ENCODE measurements around the gene PPM1F. TPM values are rescaled to one million over a fixed set of nuclear protein-coding genes. Genes with fewer than 3 reads are reported as not detected.
"Not testable (repeated sequence)": the region's sequence is repeated elsewhere in the genome, so short reads cannot be mapped to it uniquely, and the experiment has no call there.

The PPM1F gene
- total RNA-seq, 1 donor from 2014 or later = 20.5 TPM

DNA sequence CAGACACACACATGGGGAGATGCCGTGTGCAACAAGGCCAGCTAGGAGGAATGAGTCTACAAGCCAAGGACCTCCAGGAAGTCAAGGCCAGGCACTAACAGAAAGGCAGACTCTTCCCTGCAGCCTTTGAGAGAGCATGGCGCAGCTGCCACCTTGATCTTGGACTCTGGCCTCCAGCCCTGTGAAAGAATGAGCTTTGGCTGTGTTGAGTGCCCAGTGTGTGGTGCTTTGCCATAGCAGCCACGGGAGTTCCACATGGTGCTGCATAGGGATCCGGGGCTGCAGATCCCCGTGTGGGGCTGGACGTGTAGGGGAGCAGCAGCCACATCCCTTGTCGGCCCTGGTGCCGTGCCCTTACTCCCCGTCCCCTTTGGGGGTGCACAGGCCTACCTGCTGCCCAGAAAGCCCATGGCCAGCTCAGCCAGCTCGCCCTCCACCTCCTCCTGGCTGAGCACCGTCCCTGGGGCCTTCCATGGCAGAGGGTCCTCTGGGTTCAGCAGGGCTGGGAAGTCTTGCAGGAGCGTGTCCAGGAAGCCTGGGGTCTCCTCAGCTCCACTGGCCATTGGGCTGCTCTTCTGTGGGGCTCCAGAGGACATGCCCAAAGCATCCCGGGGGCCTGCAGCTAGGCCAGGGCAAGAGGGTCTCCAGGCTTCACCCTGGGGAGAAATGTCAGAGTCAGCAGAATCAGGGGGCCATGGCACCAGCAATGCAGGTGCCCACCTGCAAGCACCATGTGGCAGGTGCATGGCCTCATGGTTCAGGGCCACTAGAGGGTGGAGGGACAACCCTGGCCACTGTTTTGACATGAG, 7.0 kb downstream of the PPM1F start:
- no peak for DNase-seq (ENCODE audit: low spot score)
- intact Hi-C loops (cut with DNase I) = no loop called here

DNA sequence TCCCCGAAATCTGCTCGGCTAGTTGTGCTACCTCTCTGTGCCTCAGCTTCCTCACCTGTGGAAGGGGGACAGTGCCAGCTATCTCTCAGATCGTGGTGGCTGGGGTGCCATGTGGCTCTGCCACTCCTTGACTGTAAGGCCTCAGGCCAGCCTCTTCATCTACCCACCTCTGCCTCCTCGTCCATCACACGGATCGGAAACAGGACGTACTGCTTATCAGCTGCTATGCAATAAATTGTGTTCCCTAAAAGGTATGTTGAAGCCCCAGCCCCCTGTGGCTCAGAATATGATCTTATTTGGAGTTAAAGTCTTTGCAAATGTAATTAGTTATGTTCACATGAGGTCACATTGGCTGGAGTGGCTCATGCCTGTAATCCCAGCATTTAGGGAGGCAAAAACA, 7.8 kb downstream of the PPM1F start:
- intact Hi-C loops (cut with DNase I) = loop anchor here (5.0 kb wide), 1 partner anchor 278 kb away; the partner anchor contains the start of gene PPIL2
- DNase-seq (ENCODE audit: low spot score) = no peak

DNA sequence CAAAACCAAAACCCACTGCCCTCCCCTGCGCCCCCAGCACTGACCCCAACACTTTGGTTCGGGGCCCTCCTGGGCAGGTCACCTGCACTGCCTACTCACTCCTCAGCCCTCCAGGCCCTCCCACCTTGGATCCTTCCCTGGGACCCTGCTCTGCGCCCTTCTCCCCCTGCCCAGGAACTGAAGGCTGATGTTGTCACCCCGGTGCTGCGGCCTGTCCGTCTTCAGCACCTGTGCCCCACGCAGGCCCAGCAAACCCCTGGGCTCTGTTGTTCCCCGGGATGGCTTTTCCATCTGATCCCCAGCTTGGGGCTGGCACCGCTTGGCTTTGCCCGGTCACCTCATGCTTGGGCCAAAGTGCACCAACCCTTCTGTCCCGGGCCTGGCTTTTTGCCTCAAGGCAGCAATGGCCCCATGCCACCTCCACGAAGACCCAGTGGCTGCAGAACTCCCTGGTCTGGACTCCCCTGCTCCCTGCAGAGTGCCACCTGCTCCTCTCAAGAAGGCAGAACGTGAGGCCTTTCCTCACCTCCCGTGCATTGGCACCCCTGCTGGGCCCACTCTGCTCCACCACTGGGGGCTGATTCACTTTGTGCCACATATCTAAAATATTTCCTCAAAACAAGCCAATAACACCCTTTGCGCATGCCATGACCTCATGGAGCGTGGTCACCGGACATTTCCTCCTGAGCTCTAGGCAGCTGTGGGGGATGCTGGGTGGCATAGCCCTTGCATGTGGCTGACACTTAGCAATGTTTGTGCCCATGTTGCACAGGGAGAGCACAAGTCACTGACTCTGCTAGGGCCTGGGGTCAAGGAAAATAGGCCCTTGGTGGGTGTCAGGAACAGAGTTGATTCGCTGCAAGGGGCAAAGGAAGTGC, 8.8 kb downstream of the PPM1F start:
- intact Hi-C loops (cut with DNase I) = loop anchor here (5.0 kb wide), 1 partner anchor 277 kb away; the partner anchor contains the start of gene PPIL2

DNA sequence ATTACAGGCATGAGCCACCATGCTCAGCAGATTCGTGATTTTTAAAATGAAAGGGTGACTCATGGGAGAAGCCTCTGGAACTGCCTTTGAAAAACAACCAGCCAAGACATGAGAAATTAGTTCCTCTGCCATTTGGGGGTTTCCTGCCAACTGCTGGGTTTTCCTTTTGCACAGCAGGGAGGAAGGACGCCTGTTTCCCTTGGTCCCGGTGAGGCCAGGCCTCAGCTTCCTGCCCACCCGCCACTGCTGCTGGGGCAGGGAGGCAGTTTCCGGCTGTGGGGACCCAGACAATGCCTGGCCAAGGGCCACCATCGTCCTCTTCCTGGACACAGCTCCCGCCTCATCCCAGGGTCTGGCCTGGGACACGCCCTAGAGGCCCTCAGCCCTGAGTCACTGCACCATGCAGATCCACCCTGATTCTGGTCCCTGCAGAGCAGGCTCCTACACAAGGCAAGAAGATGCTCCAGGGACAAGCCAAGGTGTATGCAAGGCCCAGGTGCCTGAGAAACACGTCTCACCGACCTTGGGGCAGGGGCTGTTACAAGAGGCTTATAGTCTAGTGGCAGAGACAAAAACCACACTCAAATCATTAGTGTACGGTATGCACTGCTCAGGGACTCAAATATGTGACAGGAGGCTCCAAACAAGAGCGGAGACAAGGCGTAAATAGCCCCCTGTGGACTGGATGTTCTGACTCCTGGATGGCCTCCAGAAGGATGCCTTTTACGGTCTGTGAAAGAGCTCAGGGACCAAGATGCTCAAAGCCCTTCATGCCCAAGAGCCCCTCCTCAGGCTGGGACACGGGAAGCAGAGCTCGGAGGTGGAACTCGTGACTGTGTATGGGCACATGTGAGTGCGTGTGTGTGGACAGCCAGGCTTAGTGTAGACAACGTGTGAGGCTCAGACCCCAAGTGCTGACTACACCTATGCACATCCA, 10.0 kb downstream of the PPM1F start:
- intact Hi-C loops (cut with DNase I) = loop anchor here (5.0 kb wide), 1 partner anchor 275 kb away; the partner anchor contains the start of gene PPIL2
- DNase-seq (ENCODE audit: low spot score) = peak; percentile 94

More for the DNA sequence above, 8.8 kb downstream of the PPM1F start:
- no peak for DNase-seq (ENCODE audit: low spot score)

DNA sequence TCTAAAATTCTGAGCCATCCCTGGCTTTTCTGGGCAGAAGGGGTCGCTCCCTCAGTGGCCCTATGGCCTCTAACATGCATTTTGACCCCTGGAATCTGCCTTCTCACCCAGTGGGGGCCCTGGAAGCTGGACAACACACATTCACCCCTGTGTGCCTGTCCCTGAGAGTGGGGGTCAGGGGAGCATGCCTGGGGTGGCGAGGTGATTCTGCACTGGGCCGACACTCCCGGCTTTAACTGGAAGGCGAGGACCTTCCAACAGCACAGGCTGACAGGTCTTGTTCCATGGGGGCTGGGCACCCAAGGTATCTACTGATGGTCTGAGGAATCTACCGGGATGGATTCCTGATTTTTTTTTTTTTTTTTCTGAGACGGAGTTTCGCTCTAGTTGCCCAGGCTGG, 10.7 kb downstream of the PPM1F start:
- peak; percentile 56 for DNase-seq (ENCODE audit: low spot score)

DNA sequence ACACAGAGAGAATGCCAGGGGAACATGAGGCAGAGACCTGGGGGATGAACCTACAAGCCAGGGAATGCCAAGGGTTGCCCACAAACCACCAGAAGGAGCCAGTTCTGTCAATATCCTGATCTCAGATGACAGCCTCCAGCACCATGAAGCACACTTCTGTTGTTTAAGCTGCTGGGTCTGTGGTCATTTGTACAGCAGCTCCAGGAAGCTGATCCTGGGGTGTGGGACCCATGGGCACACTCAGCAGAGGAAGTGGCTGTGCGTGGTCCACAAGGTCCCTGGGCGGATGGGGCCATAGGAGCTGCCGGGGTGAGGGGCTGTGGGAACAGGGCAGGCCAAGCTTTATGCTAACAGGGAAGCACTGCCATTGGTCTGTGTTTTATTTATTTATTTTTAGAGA, 12.1 kb downstream of the PPM1F start:
- DNase-seq (ENCODE audit: low spot score) = no peak
- intact Hi-C loops (cut with DNase I) = loop anchor here (5.0 kb wide), 1 partner anchor 273 kb away; the partner anchor contains the start of gene PPIL2

More for the DNA sequence above, 10.7 kb downstream of the PPM1F start:
- intact Hi-C loops (cut with DNase I) = loop anchor here (5.0 kb wide), 1 partner anchor 275 kb away; the partner anchor contains the start of gene PPIL2

DNA sequence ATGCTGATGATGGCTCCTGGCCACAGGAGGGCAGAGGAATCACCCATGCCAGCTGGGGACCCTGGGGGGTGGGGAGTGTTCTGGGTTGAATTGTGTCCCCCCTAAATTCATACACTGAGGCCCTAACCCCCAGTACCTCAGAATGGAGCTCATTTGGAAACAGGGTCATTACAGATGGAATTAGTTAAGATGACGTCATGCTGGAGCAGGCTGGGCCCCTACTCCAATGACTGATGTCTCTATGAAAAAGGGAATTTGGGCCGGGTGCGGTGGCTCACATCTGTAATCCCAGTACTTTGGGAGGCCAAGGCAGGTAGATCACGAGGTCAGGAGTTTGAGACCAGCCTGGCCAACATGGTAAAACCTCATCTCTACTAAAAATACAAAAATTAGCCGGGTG, 12.7 kb downstream of the PPM1F start:
- intact Hi-C loops (cut with DNase I) = loop anchor here (2.0 to 5.0 kb wide), 3 partner anchors 13 to 273 kb away; partner anchors contain the start of genes MAPK1, PPIL2 and PPM1F

DNA sequence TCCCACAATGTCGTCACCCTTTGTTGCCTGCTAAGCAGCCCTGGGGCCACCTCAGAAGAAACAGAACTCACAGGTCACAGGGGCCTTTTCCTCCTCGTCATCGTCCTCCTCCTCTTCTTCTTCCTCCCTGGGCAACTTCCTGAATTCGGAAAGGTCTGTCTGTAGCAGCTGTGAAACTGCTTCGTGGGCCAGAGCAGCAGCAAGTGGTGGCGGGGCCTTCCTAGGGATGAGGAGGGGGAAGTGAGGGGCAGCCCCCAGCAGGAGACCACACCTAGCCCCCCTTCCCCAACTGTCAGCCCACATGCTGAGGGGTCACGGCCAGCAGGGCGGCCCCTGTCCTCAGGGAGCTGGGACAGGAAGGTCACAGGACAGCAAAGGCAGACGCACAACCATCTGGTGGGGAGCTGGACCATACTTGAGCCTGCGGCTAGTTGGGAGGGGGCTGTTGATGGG, 13.2 kb downstream of the PPM1F start:
- DNase-seq (ENCODE audit: low spot score) = peak; percentile 82
- intact Hi-C loops (cut with DNase I) = loop anchor here (2.0 to 5.0 kb wide), 2 partner anchors 13 to 72 kb away; partner anchors contain the start of genes MAPK1 and PPM1F

More for the DNA sequence above, 12.7 kb downstream of the PPM1F start:
- DNase-seq (ENCODE audit: low spot score) = not testable (repeated sequence)

DNA sequence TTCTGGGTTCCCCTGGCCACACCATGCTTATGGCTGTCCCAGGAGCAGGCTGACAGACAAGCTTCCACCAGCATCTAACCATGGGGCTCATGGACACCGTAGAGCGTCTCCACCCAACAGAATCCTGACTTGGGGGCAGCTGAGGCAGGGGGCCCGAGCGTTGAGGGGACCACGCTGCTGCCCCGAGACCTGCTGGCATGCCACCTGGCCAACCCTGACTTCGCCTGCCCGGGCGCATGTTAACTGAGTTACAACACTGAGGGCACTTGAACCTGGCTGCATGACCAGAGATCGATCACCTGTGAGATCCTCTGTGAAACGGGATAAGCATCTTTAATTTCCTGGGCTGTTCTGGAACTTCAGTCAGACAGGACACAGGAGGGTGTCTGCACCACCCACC, 13.7 kb downstream of the PPM1F start:
- DNase-seq (ENCODE audit: low spot score) = no peak
- intact Hi-C loops (cut with DNase I) = loop anchor here (1.0 to 5.0 kb wide), 4 partner anchors 14 to 226 kb away; partner anchors contain the start of genes MAPK1 and PPM1F

DNA sequence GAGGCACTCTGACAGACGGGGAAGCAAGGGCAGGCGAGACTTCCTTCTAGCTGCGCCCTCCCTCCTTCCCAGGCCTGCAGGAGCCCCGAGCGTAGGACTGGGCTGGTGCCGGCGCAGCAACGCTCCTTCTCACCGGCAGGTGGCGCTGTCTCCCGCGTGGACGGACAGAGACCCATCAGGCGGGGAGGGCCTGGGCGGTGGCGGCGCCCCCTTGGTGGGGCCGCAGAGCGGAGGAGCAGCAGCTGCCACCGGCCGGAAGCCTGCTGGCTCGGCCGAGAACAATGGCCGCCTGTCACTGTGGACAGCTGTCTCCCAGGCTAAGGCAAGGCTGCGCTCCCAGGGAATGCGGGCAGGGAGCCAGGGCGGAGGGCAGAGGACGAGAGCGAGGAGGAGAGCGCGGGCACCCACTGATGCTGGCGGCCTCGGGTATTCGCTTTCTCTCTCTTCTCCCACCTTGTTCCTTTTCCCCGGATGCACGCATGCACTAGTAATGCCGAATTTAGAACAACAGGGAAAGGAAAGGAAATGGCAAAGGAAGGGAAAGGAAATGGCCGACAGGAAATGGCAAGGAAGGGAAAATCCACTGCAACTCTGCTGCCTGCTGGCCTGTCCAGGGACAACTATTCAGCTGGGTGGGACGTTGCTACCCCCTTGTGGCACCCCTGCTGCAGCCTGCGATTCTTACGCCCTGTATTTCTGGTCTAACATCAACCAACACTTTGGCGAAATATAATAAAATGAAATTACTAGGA, 14.4 kb downstream of the PPM1F start:
- peak; percentile 99 for DNase-seq (ENCODE audit: low spot score)
- intact Hi-C loops (cut with DNase I) = loop anchor here (1.0 to 5.0 kb wide), 4 partner anchors 15 to 225 kb away; partner anchors contain the start of genes MAPK1 and PPM1F

DNA sequence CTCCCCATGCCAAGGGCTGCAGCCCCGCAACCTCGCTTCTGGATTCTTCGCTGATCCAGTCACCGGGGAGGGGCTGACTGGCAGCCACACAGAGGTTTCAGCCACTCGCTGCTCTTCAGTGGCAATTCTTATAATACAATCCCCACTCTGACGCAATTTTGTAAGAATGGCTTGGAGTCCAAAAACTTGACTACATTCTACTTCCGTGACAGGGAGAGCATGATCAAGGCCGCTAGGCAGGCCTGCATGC, 14.9 kb downstream of the PPM1F start:
- no peak for DNase-seq (ENCODE audit: low spot score)
- intact Hi-C loops (cut with DNase I) = loop anchor here (1.0 to 5.0 kb wide), 4 partner anchors 15 to 224 kb away; partner anchors contain the start of genes MAPK1 and PPM1F

DNA sequence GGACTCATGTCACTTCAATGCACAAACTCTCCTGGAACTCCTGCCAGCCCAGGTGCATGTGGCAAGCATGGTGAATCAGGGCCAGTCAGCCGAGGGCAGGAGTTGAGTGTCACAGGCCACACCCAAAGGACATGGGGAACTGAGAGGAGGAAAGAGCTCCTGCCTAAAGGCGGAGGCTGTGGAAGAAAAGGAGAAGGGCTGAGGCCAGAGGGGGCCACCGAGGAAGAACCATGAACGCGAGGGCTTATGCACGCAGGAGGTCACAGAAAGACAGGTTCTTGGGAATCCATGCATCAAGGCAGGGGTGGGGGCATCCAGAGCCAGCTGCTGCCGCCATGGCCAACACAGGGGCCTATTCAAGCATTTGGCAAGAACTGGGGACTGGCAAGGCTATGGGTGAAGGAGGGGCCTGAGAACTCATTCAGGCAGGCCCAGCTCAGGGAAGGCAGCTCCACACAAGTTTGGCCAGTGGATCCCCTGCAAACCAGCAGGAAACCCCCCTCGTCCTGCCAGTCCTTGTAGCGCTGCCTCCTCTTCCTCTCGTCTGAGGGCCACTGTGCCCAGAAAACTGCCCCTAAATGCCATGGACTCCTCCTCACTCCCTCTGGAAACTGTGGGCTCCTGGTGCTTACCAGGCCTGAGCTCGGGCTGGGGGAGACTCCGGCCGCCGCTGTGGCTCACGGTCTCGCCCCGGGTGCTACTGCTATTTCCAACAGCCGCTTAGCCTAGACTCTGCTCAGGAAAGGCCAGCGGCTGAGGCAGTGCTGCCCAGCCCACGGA, 15.4 kb downstream of the PPM1F start:
- DNase-seq (ENCODE audit: low spot score) = no peak
- intact Hi-C loops (cut with DNase I) = loop anchor here (5.0 kb wide), 1 partner anchor 70 kb away; the partner anchor contains the start of gene MAPK1

DNA sequence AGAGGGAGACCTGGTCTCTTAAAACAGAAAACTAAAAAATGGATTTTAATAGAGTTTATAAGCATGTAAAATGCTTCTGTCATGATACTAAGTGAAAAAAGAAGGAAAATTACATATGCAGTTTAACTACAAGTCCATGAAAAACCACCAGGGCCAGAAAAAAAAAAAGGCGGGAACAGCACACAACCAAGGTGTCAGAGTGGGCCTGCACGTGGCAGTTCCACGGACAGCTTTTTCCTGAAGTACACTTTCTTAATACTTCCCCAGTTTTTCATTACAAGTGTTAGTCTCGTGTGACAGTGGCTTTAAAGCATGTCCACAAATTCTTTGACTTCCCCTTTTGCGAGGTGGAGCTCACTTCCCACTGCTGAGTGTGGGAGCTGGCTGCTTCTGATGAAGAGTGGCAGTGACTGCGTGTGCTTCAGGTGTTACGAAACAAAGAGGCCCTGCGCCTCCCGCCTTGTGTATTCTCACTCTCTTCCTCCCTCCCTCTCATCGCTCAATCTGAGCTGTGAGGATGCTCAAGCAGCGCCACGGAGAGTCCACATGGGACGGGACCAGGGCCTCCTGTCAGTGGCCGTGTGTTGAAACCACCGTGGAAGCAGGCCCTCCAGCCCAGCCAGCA, 16.4 kb downstream of the PPM1F start:
- DNase-seq (ENCODE audit: low spot score) = peak; percentile 90
- intact Hi-C loops (cut with DNase I) = loop anchor here (5.0 kb wide), 1 partner anchor 69 kb away; the partner anchor contains the start of gene MAPK1

DNA sequence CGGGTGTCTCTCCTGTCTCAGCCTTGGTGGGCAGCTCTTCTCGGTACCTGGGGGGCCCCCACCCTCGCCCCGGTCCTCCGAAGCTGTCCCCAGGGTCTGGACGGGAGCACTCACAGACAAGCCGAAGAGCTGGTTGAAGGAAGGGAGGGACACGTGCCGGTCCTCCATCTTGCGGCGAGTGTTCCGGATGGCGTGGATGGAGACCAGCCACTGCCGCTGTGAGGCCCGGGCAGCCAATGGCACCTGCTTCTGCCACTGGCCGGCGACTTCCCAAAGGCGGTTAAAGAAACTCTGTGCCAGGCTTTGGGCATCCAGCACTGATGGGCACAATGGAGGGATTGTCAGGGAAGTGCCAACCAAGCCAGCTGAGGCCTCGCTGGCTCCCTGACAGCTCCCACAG, 18.7 kb downstream of the PPM1F start:
- intact Hi-C loops (cut with DNase I) = no loop called here
- DNase-seq (ENCODE audit: low spot score) = no peak

DNA sequence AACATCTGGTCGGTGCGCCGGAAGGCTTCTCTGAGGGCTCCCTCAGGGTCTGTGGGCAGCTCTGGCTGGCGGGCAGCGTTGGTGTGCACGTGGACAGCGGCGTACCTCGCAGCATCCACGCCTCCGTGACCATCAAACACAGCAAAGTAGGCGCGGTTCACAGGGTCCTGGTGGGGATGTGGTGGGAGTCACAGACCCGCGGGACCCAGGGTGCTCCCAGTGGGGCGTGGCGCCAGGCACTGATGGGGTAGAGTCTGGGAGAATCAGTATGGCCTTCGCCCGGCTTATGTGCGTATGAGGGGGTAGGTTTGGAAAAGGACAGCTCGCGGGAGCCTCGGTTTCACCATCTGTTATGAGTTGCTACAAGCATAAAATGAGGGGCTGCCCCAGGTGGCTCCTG, 19.2 kb downstream of the PPM1F start:
- DNase-seq (ENCODE audit: low spot score) = no peak
- intact Hi-C loops (cut with DNase I) = no loop called here

DNA sequence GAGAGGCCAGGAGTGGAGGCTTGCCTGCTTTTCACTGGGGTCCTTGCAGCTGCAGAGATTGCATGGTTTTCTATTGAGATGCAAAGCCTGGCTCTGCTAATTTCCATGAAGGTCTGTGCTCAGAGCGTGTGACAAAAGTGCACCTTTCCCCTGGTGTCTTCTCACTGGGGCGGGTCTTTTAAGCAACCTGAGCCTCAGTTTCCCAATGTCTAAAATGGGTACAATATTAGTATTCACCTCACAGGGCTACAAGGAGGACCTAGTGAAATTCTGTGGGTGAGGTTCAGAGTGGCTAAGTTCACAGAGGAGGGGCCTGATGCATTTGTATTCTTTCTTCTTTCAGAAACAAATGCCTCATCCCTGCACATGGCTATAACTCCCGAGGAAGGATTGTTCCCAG, 20.3 kb downstream of the PPM1F start:
- intact Hi-C loops (cut with DNase I) = no loop called here
- DNase-seq (ENCODE audit: low spot score) = no peak

DNA sequence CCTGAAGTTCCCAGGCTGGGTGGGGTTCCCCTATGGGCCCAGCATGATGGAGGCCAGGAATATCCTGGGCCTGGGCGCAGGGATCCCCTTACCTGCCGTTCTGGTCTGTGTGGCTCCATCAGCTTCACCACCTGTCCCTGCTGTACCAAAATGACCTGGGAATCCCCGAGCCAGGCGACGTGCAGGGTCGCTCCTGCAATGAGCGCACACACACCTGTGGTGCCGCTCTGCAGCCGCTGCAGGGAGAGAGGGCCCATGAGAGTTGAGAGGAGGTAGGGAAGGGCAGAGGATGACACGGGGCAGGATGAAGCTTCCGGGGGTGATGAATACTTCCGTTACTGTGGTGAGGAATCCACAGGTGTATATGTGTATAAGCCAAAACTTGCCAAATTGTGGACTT, 21.6 kb downstream of the PPM1F start:
- no peak for DNase-seq (ENCODE audit: low spot score)
- intact Hi-C loops (cut with DNase I) = no loop called here

Data from cardiac septum (tissue), 1 donor.